ENCODE results near the gene SLC48A1.
A peak's percentile ranks its signal among the peaks of the same experiment; 100 is the strongest.

SLC48A1 gene

DNA sequence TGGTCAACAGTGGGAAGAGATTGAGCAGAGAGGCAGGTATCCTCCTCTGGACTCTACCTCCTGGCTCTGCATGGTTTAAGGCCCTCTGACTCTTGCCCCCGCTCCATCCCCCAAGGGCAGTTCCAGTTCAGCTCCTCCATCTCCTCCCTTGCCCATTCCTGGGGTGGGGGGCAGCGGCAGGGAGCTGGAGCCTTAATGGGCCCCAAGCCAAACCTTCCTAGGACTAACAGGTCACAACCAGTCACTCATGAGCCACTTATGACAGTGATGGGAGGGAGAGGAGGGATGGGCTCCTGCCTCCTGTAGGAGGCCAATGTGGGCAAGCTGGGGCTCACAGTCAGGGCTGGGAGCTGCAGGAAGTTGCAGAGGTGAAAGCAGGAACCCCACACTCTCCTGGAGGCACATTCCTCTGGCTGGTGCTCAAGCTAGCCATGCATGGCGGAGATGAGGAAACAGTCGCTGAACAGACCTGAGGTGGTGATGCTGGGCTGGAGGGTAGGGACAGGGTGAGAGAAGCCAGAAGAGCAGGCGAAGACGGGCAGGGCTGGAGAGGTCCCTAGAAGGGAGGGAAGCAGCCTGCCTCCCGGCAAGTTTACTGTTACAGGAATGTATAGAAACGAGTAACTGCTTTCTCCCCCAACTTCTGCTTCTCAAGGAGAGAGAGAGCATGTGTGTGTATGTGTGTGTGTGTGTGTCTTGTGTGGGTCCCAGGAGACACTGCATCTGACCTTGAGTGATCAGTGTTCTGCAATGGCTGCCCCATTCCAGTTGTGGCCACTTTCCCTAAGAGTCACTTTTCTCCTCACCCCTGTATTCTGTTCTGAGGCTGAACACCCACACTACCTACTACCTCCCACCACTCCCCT, 9.3 kb upstream of the SLC48A1 start:
- no peaks in the 10 kb centered on the region for H3K9me3 ChIP-seq (ENCODE audit: insufficient read depth, low read depth, low read length)
- H3K27ac ChIP-seq (ENCODE audit: low read length): no peak overlapping the region
- H3K27me3 ChIP-seq (ENCODE audit: insufficient read depth, low read length): peaks cover 10% of the 10 kb centered on the region; the same call in 1 of the 2 replicates
- H3K4me3 ChIP-seq (ENCODE audit: low read length): no peak overlapping the region
- peaks cover 11% of the 10 kb centered on the region for H3K4me1 ChIP-seq (ENCODE audit: insufficient read depth, low read length)
- no peaks in the 10 kb centered on the region for H3K36me3 ChIP-seq (ENCODE audit: insufficient read depth, low read depth, low read length)
- no peak overlapping the region for H3K9ac ChIP-seq (ENCODE audit: low read depth, low read length)

DNA sequence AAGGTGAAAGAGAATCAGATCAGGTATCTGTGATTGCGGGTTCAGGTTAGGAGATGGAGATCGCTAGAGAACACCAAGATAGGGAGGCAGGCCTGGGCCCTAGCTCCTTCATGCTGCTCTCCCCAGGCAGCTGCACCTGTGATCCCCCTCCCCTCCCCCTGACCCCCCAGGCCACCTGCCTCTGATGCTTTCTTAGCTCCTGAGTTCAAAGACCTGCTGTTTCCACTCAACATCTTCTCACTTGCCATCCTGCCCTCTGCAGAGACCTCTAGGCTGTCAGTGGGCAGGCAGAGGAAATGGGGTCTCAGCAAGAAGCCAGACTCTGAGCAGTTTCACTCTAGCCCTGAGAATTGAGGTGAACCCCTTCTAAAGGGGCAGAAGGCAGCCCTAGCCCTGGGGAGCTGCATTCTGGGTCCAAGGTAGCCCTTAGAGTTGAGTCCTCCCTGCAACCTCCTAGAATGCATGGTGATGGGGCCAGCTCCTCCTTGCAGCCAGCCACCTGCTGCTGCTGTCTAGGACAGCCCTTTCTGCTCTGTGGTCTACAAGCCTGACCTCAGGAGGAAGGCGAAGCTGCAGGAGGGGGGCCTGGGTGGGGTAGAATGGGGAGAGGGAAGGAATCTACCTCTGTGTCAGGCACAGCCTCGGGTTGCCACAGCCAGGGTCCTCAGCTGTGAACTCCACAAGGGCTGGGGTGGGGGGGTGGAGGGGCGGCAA, 6.4 kb upstream of the SLC48A1 start:
- Histone ChIP-seq H3K4me1 (ENCODE audit: insufficient read depth, low read length) (peaks cover 18% of the 10 kb centered on the region), H3K9me3 (ENCODE audit: insufficient read depth, low read depth, low read length) (no peaks in the 10 kb centered on the region), H3K9ac (ENCODE audit: low read depth, low read length) (no peak overlapping the region), H3K4me3 (ENCODE audit: low read length) (no peak overlapping the region), H3K27me3 (ENCODE audit: insufficient read depth, low read length) (peaks cover under 1% of the 10 kb centered on the region; the same call in 1 of the 2 replicates), H3K27ac (ENCODE audit: low read length) (no peak overlapping the region), H3K36me3 (ENCODE audit: insufficient read depth, low read depth, low read length) (no peaks in the 10 kb centered on the region)

DNA sequence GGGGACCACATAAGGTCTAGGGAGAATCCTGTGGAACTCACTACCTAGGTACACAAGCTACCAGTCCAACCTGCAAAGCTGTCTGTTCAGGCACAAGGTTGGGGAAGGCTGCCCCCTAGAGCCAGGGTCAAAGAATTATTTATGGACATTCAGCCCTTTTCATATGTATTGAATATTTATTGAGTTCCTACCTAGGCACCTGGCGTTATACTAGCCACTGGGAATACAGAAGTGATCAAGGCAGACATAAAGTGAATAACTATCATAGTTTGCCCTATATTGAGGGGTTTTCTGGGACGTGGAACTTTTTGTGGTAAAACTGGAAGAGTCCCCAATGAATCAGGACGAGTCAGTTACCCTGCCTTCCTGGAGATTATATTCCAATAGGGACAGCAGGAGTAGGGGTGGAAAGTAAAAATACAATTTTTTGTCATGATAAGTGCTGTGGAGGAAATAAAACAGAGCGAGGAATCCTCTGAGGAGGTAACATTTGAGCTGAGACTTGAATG, 5.8 kb upstream of the SLC48A1 start:
- no peaks in the 10 kb centered on the region for H3K9me3 ChIP-seq (ENCODE audit: insufficient read depth, low read depth, low read length)
- no peak overlapping the region for H3K27ac ChIP-seq (ENCODE audit: low read length)
- peaks cover 6% of the 10 kb centered on the region for H3K27me3 ChIP-seq (ENCODE audit: insufficient read depth, low read length)
- H3K9ac ChIP-seq (ENCODE audit: low read depth, low read length): no peak overlapping the region
- no peaks in the 10 kb centered on the region for H3K36me3 ChIP-seq (ENCODE audit: insufficient read depth, low read depth, low read length)
- H3K4me3 ChIP-seq (ENCODE audit: low read length): no peak overlapping the region
- H3K4me1 ChIP-seq (ENCODE audit: insufficient read depth, low read length): peaks cover 19% of the 10 kb centered on the region

DNA sequence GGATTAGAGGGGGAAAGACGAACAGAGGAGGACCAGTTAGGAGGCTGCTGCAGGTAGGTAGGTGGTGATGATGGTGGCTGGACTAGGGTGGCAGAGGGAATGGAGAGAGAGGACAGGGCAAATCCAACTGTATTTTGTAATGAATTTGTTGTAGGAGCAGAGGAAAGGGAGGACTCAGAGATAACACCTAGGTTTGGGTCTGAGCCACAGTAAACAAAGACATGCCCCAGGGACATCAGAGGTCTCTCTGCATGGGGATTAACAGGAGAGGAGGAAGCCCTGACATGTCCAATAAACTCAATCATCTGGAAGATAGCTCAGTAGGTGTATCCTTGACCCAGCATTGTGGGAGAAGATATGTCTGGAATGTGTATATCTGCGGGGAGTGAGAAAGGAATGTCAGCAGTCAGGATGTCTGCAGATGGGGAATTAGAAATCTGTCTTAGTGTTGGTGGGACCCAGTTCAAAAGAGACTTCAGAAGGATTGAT, 4.7 kb upstream of the SLC48A1 start:
- Histone ChIP-seq H3K9ac (ENCODE audit: low read depth, low read length) (no peak overlapping the region), H3K27me3 (ENCODE audit: insufficient read depth, low read length) (peaks cover 11% of the 10 kb centered on the region), H3K36me3 (ENCODE audit: insufficient read depth, low read depth, low read length) (no peaks in the 10 kb centered on the region), H3K4me1 (ENCODE audit: insufficient read depth, low read length) (peaks cover 23% of the 10 kb centered on the region), H3K4me3 (ENCODE audit: low read length) (no peak overlapping the region), H3K27ac (ENCODE audit: low read length) (no peak overlapping the region), H3K9me3 (ENCODE audit: insufficient read depth, low read depth, low read length) (no peaks in the 10 kb centered on the region)

DNA sequence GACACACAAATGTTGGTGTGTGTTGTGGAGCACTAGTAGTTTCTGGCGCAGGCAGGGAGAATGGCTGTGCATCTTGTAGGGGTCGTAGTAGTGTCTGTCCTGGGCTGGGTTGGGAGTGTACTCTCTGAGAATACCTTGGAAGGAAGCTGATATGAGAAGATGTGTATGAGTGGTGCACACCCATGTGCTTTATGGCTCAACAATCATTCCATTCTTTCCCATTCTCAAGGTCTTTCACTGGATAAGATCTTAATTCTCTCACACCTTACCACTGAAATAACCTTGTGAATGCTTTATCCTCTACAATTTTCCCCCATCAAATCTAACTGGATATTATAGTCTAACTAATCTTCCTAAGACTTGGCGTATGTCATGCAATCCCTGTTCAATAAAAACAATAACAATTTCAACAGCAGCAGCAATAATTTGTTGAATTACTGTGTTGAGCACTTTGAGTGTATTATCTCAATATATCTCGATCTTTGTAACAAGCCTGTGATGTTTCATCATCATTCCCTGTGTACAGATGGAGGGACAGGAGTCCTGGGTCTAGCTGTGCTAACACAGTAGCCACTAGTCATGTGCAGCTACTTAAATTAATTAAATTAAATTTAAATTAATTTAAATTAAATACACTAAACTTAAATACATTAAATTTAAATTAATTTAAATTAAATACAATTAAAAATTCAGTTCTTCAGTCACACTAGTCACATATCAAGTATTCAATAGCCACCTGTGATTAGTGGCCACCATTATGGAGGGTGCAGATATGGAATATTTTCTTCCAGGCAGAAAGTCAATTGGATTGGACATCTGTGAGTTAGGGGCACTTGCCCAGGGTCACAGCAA, 3.6 kb upstream of the SLC48A1 start:
- no peak overlapping the region for H3K27ac ChIP-seq (ENCODE audit: low read length)
- H3K27me3 ChIP-seq (ENCODE audit: insufficient read depth, low read length): peaks cover 22% of the 10 kb centered on the region
- no peaks in the 10 kb centered on the region for H3K9me3 ChIP-seq (ENCODE audit: insufficient read depth, low read depth, low read length)
- H3K4me3 ChIP-seq (ENCODE audit: low read length): no peak overlapping the region
- H3K4me1 ChIP-seq (ENCODE audit: insufficient read depth, low read length): peaks cover 23% of the 10 kb centered on the region
- no peaks in the 10 kb centered on the region for H3K36me3 ChIP-seq (ENCODE audit: insufficient read depth, low read depth, low read length)
- H3K9ac ChIP-seq (ENCODE audit: low read depth, low read length): no peak overlapping the region

DNA sequence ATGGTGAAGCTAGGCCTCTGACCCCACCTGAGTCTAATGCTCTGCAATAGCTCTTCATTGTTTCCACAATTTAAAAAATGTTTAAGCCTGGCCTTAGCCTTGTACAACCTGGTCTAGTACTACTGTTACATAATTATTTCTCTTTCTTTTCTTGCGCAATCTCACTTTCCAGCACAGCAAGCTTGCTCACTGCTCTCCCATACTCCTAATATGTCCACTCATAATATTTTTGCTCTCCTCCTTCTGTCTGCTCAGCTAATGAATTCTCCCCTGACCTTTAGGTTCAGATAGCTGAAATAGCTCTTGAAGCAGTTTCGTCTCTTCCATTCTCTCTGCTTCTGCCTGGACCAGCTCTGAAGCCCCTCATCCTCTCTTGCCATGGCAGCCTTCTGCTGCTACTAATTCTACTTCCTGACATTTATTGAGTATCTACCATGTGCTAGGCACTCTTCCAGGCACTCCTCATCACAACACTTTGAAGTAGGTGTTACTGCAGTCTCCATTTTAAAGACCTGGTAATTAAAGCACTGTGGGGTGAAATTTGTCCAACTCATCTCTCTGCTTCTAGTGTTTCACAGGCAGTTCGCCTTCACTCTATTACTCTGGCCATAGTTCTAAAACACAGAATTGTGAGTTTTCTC, 2.8 kb upstream of the SLC48A1 start:
- Histone ChIP-seq H3K4me1 (ENCODE audit: insufficient read depth, low read length) (peaks cover 23% of the 10 kb centered on the region), H3K27me3 (ENCODE audit: insufficient read depth, low read length) (peaks cover 28% of the 10 kb centered on the region), H3K27ac (ENCODE audit: low read length) (no peak overlapping the region), H3K4me3 (ENCODE audit: low read length) (no peak overlapping the region), H3K9me3 (ENCODE audit: insufficient read depth, low read depth, low read length) (no peaks in the 10 kb centered on the region), H3K9ac (ENCODE audit: low read depth, low read length) (no peak overlapping the region), H3K36me3 (ENCODE audit: insufficient read depth, low read depth, low read length) (no peaks in the 10 kb centered on the region)

DNA sequence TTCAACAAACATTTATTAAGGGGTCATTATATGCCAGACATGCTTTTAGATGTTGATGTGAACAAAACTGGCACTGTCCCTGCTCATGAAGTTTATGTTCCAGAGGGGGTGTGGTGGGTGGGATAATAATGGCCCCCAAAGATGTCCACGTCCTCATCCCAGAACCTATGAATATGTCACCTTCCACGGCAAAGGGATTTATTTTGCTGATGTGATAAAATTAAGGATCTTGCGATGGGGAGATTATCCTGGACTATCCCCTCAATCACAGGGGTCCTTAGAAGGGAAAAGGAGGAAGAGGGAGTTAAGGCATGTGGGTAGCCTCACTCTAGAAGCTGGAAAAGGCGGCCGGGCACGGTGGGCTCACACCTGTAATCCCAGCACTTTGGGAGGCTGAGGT, 1.7 kb upstream of the SLC48A1 start:
- peaks cover 30% of the 10 kb centered on the region for H3K27me3 ChIP-seq (ENCODE audit: insufficient read depth, low read length)
- H3K9me3 ChIP-seq (ENCODE audit: insufficient read depth, low read depth, low read length): no peaks in the 10 kb centered on the region
- H3K9ac ChIP-seq (ENCODE audit: low read depth, low read length): no peak overlapping the region
- no peaks in the 10 kb centered on the region for H3K36me3 ChIP-seq (ENCODE audit: insufficient read depth, low read depth, low read length)
- no peak overlapping the region for H3K27ac ChIP-seq (ENCODE audit: low read length)
- no peak overlapping the region for H3K4me3 ChIP-seq (ENCODE audit: low read length)
- H3K4me1 ChIP-seq (ENCODE audit: insufficient read depth, low read length): peaks cover 23% of the 10 kb centered on the region

DNA sequence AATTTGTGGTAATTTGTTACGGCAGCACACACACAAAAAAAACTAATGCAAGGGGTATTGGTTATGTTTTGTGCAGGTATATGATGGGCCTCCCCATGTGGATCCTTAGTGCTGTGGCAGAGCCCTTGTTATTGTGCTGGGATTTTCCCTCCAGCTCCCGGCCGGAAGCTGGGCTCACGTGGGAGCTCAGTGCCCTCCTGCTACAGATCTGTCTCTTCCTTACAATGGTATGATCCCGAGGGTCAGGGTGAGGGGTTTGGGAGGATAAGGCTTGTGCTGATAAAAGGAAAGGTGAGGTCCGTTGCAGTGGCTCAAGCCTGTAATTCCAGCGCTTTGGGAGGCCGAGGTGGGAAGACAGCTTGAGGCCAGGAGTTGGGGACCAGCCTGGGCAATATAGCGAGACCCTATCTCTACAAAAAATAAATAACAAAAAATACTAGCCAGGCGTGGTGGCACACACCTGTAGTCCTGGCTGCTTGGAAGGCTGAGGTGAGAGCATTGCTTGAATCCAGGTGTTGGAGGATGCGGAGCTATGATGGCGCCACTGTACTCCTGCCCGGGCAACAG, 861 bp upstream of the SLC48A1 start:
- H3K36me3 ChIP-seq (ENCODE audit: insufficient read depth, low read depth, low read length): no peaks in the 10 kb centered on the region
- H3K9me3 ChIP-seq (ENCODE audit: insufficient read depth, low read depth, low read length): no peaks in the 10 kb centered on the region
- H3K4me1 ChIP-seq (ENCODE audit: insufficient read depth, low read length): peaks cover 23% of the 10 kb centered on the region
- no peak overlapping the region; the same call in 1 of the 2 replicates for H3K9ac ChIP-seq (ENCODE audit: low read depth, low read length)
- peak overlapping the region; percentile 55 for H3K4me3 ChIP-seq (ENCODE audit: low read length)
- peaks cover 30% of the 10 kb centered on the region for H3K27me3 ChIP-seq (ENCODE audit: insufficient read depth, low read length)
- no peak overlapping the region for H3K27ac ChIP-seq (ENCODE audit: low read length)

DNA sequence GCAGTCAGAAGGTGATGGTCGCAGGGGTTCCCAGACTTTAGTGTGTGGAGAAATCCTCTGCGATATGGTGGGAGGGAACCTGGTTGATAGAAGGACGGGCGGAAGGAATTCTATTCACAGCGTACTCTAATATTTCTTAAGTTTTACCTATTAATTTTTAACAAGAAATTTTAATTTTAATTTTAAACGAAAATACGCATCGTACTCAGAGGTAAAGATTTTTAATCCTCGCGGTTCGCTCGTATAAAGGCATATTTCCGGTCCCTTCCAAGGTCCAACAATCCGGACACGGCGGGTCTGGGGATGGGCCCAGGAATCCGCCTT, 338 bp upstream of the SLC48A1 start:
- H3K27me3 ChIP-seq (ENCODE audit: insufficient read depth, low read length): peaks cover 30% of the 10 kb centered on the region
- H3K36me3 ChIP-seq (ENCODE audit: insufficient read depth, low read depth, low read length): no peaks in the 10 kb centered on the region
- no peaks in the 10 kb centered on the region for H3K9me3 ChIP-seq (ENCODE audit: insufficient read depth, low read depth, low read length)
- peaks cover 18% of the 10 kb centered on the region for H3K4me1 ChIP-seq (ENCODE audit: insufficient read depth, low read length)
- H3K4me3 ChIP-seq (ENCODE audit: low read length): peak overlapping the region; percentile 55
- H3K9ac ChIP-seq (ENCODE audit: low read depth, low read length): peak overlapping the region; percentile 24; the same call in 1 of the 2 replicates
- H3K27ac ChIP-seq (ENCODE audit: low read length): no peak overlapping the region

DNA sequence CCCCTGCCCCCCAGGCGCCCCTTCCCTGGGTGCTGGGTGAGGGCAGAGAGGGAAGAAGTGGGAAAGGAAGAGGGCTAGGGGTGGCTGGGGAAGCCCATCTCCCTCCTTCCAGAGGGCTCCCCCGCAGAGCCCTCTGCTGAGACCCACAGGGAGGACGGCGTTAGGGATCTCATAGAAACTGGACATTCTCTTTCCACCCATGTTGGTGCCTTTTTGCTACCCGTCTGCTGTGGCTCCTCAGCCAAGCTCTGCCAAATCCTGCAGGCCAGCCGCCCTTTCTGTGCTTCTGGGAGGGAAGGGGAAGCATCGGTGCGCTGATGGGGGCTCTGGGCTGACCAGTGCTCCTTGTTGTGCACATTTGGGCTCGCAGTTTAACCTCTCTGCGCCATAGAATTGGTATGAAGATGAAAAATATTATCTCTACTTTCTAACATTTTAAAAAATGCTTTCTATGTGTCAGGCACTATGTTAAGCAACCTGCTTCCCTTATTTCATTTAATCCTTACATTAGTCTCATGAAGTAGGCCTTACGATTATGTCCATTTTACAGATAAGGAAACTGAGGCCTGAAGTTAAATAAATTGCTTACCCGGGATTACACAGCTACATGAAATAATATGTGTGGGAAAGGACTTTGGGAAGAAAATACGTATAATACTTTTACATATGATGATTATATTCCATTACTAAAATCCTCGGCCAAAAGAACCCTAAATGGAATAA, 981 bp downstream of the SLC48A1 start:
- H3K4me1 ChIP-seq (ENCODE audit: insufficient read depth, low read length): peaks cover 14% of the 10 kb centered on the region
- peaks cover 30% of the 10 kb centered on the region for H3K27me3 ChIP-seq (ENCODE audit: insufficient read depth, low read length)
- no peak overlapping the region for H3K27ac ChIP-seq (ENCODE audit: low read length)
- H3K9me3 ChIP-seq (ENCODE audit: insufficient read depth, low read depth, low read length): no peaks in the 10 kb centered on the region
- H3K4me3 ChIP-seq (ENCODE audit: low read length): peak overlapping the region; percentile 67
- H3K9ac ChIP-seq (ENCODE audit: low read depth, low read length): no peak overlapping the region; the same call in 1 of the 2 replicates
- no peaks in the 10 kb centered on the region for H3K36me3 ChIP-seq (ENCODE audit: insufficient read depth, low read depth, low read length)

Measured in iPS-20b (cell line).